NCI-H187 treated with DMSO at 0.1 percent for 48 hours (cell line): ENCODE measurements around the gene RARA.
"Not testable (repeated sequence)": the region's sequence is repeated elsewhere in the genome, so short reads cannot be mapped to it uniquely, and the experiment has no call there.

Experiments
- DNase-seq: peaks from one replicate; lab custom pipeline; 2025; lab: John Stamatoyannopoulos, UW

The RARA gene

GRCh38 chr17:40358323-40359038 lies 49.5 kb downstream of the RARA start:
- DNase-seq = no peak

DNA sequence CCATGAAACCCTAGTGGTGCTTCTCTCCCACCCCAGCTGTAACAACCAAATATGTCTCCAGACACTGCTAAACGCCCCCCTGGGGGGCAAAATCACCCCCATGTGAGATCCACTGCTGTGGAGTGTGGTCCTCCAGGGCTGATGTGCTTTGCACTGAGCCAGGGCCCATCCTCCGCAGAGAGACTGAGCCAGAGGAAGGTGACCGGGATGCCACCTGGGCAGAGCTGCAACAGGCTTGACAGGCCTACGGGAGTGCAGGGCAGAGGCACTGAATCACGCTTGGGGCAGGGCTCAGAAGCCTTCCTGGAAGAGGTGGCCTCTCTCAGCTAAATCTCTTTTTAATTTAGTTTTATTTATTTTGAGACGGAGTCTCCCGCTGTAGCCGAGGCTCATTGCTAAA lies 51.1 kb downstream of the RARA start:
- no peak for DNase-seq

GRCh38 chr17:40361063-40361924 lies 52.3 kb downstream of the RARA start:
- no peak for DNase-seq

DNA sequence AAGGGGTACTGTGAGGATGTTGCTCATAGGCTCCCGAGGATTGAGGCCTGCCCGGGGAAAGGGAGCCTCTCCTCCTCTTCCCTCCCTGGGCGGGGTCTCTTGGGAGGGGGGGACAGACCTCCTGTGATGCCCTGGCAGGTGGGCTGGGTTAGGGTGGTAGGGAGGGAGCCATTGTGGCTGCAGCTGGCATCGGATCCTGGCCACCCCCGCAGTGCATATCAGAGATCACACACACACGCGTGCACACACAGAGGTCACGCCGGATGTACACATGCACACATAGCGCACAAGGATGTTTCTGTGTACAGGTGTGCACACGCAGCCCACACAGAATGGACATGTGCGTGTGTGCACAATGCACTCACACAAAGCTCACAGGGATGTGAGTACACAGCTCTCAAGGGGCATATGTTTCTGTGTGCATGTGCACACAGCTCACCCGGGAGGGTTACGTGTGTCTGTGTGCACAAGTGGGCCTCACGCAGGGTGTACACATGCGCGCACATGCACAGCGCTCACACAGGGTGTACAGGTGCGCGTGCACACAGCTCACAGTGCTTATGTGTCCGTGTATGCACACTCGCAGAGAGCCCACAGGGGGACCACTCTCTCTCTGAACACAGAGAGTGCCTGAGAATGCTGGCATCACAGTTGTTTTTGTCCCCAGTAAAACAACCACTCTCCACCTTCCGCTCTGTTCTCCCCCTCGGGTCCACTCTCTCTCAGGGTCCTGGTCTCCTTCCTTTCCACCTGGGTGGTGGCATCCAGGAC lies 53.1 kb downstream of the RARA start:
- no peak for DNase-seq

DNA sequence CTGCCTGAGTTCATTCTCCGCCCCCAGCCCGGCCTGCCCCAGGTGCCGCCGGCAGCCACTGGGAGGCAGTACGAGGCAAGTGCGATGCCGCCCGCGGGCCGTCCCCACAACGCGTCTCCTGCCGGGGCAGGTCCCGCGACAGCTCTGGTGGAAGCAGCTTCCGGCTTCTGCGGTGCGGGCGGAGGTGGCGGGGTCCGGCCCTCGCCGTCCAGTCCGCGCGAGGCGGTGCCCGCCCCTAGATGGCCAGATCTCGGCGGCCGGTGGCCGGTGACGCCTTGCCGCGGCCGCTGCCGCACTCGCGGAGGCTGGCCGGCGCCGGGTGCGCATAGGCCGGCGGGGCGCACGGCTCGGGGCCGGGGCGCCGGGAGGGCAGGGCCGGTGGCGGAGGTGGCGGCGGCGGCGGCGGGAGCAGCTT lies 53.7 kb downstream of the RARA start:
- DNase-seq = no peak

- no peak for DNase-seq
These were observed 54.3 kb downstream of the RARA start for GRCh38 chr17:40363111-40363827.

- no peak for DNase-seq
These were observed 55.3 kb downstream of the RARA start, which contains the start of gene GJD3 for GRCh38 chr17:40364121-40364861. GJD3 (minus strand) TSS chr17:40364737; CDS start chr17:40363815, 922 bp downstream.

DNA sequence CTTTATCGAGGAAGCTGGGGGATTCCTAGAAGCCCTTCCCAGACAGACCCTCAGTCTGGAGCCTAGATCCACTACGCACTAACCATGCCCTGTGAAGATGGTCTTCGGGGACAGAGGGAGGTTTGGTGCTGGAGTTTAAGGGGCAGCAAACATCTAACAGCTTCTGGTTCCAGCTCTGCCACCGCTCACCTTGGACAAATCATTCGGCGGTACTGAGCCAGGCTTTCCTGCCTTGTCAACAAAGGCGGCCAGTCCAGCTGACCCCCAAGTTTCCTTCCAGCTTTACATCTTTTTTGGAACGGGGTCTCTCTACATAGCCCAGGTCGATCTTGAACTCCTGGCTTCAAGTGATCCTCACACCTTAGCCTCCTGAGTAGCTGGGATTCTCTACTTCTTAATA lies 55.9 kb downstream of the RARA start:
- no peak for DNase-seq

DNA sequence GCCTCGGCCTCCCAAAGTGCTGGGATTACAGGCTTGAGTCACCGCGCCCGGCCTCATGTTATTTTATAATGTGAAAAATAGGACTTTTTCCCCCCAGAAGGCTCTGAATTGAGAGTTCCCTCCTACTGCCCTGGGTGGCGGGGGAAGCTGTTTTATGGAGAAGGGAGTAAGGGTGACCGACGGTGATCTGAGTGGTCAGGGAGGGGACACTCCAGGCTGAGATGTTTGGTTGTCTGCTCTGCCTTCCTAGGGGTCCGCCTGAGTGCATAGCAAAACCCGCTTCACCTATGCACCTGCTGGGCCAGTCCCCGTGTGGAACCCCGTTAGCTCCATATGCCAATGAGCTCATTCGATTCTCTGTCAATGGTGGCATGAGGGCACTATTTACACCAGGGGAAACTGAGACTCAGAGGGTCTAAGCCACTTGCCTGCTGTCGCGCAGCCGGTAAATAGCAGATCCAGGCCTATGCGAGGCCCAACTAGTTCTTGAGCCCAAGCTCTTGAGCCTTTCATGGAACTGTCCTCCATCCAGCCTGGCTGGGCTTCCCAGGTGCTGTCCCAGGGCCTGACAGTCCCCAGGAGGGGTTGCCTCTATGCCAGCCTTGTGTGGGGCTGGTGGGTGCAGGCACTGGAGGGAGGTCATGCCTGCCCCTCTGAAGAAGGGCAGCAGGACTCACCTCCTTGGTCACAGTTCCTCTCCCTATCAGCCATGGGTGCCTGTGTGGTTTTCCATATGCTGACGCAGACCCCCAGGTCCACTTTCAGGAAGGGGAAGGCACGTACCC lies 57.3 kb downstream of the RARA start:
- no peak for DNase-seq

DNA sequence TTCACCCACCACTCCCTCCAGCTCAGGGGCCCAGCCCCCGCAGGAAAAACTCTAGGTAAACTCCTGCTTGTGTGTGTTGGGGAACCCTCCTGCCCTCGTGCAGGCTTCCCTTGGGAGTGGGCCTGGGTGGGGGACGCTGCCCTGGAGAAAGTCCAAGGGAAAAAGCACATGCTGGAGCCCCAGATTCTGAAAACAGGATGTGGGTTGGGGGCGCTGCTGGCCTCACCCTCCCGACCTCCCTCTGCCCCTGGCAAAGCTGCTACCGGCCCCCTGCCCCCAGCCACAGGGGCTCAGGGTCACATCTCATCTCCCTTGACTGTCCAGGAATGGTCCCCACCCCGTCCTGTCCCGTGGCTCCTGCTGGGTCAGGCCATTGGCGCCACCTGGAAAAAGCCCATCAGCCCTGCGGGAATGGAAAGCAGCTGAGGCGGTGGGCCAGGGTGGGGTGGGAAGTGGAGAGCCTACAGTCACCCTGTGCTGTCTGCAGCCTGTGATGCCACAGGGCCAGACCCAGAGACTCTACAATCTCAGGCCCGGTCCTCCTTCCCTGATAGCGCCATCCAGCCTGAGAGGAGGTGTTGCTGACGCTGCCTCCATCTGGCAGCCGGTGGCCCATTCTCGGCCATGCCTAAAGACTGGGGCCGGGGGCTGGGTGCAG lies 58.0 kb downstream of the RARA start:
- no peak for DNase-seq

DNA sequence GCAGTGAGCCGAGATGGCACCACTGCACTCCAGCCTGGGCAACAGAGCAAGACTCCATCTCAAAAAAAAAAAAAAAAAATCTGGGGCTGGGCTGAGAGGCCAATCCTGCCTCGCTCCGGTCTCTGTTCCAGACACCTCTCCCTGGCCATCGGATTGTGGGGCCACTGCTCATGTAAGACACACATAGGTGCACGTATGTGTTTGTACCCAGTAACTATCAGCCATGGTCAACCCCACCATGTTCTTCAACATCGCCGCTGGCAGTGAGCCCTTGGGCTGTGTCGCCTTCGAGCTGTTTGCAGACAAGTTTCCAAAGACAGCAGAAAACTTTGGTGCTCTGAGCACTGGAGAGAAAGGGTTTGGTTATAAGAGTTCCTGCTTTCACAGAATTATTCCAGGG lies 58.7 kb downstream of the RARA start:
- DNase-seq = not testable (repeated sequence)

GRCh38 chr17:40369923-40370322 lies 60.9 kb downstream of the RARA start:
- DNase-seq = no peak

- no peak for DNase-seq
These were observed 62.4 kb downstream of the RARA start for GRCh38 chr17:40371261-40371929.

GRCh38 chr17:40372031-40372430 lies 63.1 kb downstream of the RARA start:
- no peak for DNase-seq

- not testable (repeated sequence) for DNase-seq
These were observed 63.7 kb downstream of the RARA start for GRCh38 chr17:40372644-40373043.

GRCh38 chr17:40373324-40373723 lies 64.3 kb downstream of the RARA start:
- DNase-seq = no peak

DNA sequence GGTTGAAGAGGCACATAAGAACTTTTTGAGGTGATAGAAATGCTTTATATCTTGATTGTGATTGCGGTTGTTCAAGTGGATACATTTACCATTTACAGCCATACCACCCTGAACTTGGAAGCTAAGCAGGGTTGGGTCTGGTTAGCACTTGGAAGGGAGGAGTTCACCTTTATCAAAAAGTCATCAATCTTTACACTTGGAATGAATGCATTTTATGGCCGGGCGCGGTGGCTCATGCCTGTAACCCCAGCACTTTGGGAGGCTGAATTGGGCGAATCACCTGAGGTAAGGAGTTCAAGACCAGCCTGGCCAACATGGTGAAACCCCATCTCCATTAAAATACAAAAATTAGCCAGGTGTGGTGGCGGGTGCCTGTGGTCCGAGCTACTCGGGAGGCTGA lies 65.0 kb downstream of the RARA start:
- no peak for DNase-seq

DNA sequence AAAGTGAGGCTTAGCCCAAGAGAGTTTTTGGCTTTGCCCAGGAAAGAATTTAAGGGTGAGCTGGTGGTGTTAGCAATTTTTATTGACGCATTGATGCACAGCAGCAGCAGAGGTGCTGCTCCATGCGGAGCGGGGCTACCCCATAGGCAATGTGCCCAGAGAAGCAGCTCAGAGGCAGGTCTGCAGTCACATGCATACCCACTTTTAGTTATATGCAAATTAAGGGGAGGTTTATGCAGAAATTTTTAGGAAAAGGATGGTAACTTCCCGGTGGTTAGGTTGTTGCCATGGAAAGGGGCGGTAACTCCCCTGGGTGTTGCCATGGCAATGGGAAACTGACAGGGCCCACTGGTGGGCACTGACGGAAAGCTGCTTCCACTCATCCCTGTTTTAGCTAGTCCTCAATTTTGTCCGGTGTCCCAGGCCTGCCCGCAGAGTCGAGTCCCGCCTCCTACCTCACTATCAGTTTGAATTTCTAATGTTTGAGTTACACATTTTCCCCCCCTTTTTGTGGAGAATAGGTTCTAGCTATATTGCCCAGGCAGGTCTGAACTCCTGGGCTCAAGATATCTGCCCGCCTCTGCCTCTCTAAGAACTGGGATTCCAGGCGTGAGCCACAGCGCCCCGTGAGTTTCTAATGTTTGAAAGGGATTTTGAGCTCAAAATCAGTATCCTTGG lies 66.0 kb downstream of the RARA start:
- no peak for DNase-seq

GRCh38 chr17:40375786-40376185 lies 66.8 kb downstream of the RARA start:
- DNase-seq = not testable (repeated sequence)
